NCI-H524 (cell line): ENCODE measurements around the gene WDR26.
A peak's percentile ranks its signal among the peaks of the same experiment; 100 is the strongest.
"Not testable (repeated sequence)": the region's sequence is repeated elsewhere in the genome, so short reads cannot be mapped to it uniquely, and the experiment has no call there.

Experiments
- DNase-seq, 2 experiments: peaks; one replicate each; lab custom pipeline; 2025; lab: John Stamatoyannopoulos, UW

Gene WDR26

DNA sequence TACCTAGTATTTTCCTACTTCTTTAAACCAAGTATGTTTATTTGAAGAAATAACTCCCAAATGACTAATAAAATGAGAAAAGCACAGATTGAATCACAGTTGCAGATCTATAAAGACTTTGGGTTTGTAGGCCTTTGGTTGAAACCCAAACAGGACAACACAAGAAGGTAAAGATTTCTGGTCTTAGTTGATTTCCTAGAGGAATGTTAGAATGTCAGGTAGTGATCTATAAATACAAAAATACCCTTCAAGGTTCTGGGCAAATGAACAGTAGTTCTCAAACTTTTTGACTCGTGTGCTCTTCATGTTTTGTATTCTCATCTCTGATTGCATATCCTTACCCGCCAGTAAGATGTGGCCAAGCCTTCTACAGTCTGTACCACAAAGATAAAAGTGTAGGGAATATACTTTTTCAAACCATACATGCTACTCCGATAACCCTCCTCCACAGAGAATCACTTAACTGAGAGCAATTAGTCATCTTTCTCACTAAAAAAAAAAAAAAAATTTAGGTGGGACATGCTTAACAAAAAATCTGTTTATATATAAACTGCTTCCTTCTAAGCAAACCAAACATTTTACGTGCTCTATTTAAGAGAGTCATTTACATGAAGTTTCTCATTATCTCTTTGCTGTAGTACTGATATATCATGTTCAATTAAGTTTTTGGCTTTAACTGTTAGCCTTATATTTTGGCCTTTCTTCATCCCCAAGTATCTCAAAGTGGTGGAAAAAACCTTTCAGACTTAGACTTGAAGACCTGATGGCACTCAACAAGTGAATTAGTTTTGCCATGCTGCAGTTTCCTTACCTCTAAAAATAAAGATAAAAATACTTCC, 42.0 kb downstream of the WDR26 start:
- no peak for DNase-seq

DNA sequence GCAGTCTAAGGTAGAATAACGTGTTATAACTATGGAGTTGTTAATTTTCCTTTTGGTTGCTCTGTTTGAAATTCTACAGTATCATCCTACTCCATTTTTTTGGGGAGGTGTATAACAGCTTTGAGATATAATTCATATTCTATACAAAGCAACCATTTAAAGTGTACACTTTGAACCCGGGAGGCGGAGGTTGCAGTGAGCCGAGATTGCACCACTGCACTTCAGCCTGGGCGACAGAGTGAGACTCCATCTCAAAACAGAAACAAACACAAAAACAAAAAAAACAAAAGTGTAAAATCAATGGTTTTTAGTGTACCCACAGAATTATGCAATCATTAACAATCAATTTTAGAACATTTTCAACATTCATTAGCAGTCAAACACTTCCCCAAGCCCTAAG, 44.1 kb downstream of the WDR26 start:
- no peak for DNase-seq

DNA sequence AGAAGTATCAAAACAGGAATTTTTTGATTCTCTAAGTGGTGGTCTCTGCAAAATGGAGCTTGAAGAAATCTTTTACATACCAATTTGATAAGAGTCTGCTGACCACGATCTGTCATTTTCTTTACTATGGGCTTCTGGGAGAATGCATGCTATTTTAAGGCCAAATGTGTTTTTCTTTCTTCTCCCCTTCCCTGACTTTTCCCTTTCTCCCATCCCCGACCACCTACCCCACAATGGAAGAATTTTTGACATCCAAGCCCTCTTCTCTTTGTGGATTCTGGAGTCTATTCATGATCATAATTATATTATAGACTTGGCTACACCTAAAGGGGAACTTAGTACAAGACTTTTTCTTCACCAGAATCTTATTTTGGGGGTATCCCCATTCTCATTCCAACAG, 46.7 kb downstream of the WDR26 start:
- no peak for DNase-seq

DNA sequence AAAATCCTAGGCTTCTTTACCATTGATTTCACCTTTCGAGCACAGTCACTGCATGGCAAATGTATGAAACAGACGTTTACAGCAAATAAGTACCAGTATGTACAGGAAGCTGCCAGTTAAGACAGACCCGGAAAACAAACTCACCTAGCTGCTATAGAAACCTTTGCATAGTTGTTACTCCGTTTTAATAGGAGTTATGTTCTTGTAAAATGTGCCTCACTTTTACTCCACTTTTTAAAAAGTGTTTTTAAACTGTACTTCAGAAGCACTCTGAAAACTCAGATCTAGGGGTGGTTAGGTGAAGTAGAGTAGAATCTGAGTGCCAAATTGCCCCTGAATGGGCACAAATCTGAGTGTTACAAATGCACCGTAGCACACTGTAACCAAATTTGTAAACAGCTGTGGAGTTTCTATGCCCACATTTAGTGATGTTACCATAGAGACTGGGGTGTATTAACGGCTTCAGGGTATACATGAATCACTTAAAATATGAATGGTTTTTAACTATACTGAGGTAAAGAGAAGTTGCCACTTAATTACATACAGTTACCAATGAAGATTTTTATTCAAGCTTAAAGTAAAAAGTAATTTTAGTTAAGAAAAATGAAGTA, 47.2 kb downstream of the WDR26 start:
- DNase-seq, result no peak

DNA sequence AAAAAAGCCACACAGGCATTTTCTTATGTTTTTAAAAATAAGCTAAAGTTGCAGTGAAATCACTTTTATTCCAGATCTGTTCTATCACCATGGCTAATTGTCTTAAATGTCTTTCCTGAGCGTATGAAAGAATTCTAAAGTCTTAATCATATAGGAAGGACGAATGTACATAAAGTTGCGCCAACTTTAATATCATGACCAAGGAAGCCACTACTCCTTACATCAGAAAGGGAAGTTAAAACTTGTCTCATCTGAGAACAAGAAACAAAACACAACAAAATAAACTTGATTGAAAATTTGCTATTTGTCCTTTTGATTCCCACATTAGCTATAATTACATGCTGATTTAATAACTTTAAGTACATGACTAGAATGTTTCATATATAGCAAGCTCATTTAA, 51.4 kb downstream of the WDR26 start:
- DNase-seq, result no peak

DNA sequence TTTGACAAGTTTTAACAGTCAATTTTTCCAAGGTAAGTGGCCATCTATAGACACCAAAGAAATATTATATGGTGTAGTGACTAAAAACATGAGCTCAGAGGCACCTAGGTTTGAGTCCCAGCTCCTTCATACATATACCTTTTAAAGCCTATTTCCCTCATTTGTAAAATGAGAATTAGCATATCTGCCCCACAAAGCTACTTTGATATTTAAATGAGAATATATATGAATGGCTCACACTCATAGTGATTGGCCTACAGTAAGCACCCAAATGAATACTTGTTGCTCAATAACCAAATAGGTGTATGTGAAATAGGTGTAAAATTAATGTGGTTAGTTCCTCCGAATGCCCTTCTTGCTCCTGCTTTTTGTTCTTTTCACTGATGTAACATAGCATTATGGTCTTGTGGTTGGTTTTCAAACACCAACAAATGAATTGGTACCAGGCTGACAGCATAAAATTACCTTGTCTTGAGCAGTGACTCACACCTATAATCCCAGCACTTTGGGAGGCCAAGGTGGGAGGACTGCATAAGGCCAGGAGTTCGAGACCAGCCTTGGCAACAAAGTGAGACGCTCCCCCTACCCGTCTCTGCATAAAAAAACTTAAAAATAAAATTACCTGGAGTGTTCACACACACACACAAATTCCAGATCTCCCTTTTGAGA, 52.6 kb downstream of the WDR26 start:
- no peak for DNase-seq

DNA sequence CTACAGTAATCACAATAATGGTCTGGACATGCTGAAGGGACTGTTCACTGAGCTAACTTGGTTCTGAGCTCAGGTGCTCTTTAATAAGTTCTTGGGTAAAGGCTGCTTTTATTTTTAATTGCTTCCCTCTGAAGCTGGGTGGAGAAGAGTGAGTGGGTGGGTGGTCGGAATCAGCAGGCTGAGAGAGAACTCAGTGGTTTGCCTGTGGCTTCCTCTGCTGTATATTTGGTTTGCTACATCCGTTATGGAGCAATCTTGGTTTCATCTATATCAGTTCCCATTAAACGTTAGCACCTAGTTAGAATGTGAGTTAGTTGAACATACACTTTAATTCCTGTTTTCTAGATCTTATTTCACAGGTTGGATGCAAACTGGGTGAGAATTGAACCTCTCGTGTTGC, 54.6 kb downstream of the WDR26 start:
- DNase-seq, result no peak

DNA sequence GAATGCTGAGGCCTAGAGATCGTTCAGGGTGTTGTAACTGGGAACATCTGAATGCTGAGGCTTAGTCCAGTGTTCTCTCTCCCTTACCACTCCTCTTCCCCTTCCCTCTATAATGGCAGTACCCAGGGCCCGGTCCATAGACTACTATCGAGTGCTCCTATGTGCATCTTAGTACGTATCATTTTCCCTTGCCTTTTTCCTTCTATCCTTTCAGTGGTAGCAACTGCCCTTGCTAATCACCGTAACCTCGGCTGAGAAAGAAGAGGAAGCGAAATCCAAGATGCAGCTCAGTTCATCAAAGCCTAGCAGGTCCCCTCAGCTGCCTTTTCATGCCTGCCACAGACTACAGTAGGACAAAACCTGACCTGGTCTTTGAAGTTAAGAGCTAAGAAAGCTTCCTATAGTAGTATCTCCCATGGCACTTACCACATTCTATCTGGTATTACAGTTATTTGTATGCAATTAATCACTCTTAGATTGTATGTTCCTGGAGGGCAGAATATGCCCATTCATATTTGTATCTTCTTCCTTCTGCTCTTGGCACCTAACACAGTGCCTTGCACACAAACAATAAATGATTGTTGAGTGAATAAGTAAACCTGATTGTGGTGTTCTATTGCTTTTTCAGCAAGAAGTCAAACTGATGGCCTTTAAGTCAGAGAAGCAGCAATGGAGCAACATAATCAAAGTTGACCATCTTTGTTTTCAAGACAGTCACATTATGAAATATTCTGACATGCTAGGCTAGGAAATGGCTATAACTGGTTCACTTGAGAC, 55.6 kb downstream of the WDR26 start:
- no peak for DNase-seq

DNA sequence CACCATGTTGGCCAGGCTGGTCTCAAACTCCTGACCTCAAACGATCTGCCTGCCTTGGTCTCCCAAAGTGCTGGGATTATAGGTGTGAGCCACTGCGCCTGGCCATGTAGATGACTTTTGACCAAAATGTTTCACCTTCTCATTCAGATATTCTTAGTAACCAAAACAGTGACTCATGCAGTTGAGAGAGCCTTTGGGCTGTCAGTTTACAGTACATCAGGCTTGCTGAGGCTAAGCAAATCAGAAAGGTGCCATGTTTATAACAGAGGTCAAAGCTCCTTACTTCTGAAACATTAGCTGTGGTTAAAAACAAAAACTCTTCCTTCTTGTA, 57.0 kb downstream of the WDR26 start:
- no peak for DNase-seq

DNA sequence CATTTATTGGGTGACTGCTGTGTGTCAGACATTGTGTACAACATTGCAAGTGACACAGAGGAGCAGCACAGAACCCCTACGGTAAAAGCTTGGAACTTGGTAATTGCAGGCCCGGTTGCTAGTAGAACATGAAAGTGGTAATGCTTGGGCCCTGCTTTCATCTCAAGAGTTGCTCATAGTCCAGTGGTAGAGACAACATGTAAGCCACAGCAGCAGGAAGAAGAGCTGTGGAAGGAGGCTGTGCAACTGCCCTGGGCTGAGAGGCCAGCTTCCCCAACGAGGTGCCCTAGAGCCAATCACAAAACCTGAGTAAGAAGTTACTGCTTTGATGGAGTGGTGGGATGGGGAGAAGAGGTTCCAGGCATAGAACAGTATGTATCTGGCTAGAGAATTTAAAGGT, 59.5 kb downstream of the WDR26 start:
- no peak for DNase-seq

DNA sequence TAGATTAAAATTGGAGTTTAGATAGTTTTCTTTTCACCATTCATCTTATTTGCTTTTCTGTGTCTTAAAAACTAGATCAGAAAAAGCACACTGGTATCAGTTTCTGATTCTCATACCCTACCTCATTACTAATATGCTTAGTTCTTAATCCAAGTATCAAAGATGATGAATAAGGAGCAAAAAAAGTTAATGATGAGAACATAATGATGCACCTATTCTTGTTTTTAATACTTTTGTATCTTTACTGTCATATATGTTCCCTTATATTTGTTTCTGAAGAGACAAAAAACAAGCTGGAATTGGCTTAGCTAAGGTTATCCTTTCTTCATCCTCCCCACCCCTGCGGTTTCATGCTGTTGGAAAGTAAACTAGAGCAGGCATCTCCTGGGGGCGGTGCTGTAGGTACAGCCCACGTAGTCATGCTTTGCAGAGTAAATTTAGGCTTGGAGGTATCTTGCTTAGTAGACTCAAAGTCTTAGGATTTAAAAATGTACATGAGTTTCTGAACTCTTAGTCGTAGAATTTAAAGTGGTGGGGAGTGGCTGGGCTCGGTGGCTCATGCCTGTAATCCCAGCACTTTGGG, 61.5 kb downstream of the WDR26 start:
- no peak for DNase-seq

DNA sequence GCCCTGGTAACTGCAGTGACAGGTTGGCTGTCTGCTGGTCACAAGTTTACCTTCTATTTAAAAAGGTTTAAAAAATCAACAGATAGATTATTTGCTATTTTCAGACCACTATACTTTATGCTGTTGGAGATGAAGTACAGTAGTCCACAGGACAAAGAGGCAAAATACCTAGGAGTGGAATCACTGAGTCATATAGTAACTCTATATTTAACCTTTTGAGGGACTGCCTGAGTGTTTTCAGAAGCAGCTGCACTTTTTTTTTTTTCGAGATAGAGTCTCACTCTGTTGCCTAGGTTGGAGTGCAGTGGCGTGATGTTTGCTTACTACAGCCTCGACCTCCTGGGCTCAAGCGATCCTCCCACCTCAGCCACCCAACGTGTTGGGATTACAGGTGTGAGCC, 66.2 kb downstream of the WDR26 start:
- DNase-seq, result no peak

DNA sequence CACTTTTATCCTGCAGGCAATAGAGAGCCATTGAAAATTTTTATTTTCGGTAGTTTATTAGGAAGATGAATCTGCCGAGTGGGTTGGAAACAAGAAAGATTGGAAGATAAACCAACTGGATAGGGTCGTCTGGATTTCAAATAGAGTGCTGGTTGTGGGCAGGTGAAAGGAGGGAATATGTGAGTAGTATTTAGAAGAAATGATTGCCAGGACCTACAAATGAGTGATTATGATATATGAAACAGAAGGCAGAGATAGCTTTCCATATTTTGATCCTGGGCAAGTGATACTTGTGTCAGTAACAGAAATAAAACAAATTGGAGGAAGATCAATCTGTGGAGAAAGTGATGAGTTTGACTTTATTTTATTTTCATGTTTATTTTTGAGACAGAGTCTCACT, 75.4 kb downstream of the WDR26 start:
- no peak for DNase-seq

DNA sequence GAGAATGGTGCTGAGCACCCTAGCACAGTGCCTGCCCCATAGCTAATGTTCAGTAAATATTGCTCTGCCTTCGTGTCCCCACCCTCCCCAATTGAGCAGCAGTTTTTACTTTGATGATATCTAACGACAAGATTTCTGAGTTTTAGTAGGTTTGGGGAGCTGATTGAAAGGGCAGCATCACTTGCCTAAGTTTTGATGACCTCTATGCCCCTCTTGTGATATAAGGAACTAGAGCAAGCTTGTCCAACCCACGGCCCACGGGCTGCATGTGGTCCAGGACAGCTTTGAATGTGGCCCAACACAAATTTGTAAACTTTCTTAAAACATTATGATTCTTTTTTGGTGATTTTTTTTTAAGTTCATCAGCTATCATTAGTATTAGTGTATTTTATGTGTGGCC, 76.4 kb downstream of the WDR26 start:
- DNase-seq, result no peak

DNA sequence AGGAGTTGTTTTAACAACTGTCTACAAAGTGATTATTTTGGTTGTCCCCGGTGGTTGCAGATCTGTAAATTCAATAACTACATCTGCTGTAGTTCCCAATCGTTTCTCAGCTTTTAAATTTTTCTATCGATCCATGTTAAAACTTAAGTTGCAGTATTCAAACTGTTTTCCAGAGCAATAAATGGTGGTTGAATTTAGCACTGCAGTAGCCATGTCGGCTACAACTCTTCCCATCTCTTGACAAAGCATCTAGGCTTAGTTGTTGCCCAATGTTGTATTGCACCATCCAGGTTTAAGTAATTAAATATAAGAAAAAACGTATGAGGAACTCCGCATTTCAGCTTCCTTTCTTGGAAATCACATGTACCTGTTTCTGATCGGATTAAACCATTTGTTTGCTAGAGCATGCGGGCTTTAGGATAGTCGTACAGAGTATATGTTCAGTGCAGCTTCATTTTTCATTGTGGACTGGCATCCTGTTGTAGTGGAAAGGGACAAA, 76.9 kb downstream of the WDR26 start:
- no peak for DNase-seq

DNA sequence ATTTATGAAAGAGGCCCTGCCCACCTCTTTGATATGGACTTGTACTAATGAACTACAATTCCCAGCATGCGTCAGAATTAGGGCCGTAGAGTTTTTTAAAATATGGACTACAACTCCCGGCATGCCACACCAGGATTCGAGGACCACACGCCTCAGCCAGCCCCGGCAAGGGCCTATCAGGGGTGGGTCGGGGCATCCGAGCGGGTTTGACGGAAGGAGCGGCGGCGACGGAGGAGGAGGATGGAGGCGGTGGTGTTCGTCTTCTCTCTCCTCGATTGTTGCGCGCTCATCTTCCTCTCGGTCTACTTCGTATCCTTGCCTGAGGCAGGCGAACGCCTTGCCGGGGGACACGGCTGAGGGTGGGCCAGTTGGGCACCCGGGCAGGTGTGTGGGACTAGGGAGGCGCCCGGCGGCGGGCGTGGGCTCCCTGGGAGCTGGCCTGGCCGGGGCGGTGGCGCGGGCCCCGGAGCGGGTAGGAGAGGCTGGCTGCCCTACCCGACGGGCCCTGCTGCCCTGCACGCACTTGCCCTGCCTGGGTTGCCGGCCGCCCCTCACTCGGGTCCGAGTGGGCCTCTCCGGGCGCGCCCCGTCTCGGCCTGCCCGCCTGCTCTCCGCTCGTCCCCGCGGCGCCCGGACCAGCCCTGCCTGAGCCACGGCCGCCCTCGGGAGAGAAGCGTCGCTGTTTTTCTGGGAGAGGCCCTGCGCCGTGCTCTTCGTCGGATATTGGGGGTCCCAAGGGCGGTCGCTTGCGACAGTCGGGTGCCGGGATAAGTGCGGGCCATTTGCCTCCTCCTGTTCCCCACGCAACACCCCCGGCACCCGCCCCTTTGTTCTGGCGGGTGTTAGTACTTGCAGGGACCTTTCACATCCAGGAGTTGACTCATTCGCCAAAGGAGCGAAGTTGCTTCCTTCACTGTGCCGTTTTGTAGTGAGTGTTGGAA, 77.6 kb downstream of the WDR26 start, which contains the start of gene CNIH4:
CNIH4 (plus strand) TSS at position 195 of the 941 bp plus-strand sequence; CDS start at position 241, 46 bp downstream.
- DNase-seq, result peak; percentile 82 to 94

DNA sequence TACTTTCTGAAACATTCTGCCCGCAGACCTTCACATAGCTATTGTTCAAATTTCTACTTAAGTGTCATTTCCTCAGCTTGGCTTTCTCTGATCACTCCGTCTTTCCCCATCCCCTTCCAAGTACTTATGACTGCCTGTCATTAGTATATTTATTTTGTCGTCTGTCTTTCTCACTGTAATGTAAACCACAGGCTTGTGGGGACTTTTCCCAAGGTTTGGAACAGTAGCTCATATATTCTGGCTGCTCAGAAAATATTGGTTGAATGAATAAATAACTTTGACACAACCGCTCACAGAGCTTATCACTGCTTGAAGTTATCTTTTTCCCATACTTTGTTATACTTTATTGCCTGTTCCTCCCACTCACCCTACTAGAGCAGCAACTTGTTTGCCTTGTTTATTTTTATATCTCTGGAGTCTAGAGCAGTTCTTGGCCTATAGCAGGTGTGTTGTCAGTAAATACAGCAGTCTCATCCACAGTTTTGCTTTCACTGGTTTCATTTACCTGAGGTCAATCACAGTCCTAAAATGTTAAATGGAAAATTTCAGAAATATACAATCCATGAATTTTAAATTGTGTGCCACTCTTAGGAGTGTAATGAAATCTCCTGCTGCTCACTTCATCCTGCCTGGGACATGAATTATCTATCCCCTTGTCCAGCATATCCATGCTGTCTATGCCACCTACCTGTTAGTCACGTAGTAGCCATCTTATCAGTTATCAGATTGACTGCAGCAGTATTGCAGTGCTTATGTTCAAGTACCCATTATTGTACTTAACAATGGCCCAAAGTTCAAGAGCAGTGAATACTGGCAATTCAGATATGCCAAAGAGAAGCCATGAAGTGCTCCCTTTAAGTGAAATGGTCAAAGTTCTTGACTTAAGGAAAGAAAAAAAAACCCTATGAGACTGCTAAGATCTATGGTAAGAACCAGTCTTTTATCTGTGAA, 80.3 kb downstream of the WDR26 start:
- no peak for DNase-seq

DNA sequence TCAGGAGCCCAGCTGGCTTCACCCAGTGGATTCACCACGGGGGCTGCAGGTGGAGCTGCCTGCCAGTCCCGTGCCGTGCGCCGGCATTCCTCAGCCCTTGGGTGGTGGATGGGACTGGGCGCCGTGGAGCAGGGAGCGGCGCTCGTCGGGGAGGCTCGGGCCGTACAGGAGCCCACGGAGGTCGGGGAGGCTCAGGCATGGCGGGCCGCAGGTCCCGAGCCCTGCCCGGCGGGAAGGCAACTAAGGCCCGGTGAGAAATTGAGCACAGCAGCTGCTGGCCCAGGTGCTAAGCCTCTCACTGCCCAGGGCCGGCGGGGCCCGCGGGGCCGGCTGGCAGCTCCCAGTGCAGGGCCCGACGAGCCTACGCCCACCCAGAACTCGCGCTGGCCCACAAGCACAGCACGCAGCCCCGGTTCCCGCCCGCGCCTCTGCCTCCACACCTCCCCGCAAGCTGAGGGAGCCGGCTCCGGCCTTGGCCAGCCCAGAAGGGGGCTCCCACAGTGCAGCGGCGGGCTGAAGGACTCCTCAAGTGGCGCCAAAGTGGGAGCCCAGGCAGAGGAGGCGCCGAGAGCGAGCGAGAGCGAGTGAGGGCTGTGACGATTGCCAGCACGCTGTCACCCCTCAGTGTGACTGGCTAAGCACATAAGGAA, 82.0 kb downstream of the WDR26 start:
- DNase-seq, result not testable (repeated sequence)

DNA sequence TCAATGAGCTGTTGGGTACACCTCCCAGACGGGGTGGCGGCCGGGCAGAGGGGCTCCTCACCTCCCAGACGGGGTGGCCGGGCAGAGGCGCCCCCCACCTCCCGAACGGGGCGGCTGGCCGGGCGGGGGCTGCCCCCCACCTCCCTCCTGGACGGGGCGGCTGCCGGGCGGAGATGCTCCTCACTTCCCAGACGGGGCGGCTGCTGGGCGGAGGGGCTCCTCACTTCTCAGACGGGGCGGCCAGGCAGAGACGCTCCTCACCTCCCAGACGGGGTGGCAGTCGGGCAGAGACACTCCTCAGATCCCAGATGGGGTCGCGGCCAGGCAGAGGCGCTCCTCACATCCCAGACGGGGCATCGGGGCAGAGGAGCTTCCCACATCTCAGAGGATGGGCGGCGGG, 84.9 kb downstream of the WDR26 start:
- DNase-seq, result not testable (repeated sequence)
